Activated CD4-positive, alpha-beta T cell treated with anti-CD3 and anti-CD28 coated beads, Interleukin-2, amount 50 U/mL, for 48 hours (primary cell): ENCODE data around the gene PBRM1.

Experiments
- DNase-seq, 2 experiments: peaks; one replicate each; pipeline ENCODE4 v3.0.0-alpha.2; 2020

The PBRM1 gene

DNA sequence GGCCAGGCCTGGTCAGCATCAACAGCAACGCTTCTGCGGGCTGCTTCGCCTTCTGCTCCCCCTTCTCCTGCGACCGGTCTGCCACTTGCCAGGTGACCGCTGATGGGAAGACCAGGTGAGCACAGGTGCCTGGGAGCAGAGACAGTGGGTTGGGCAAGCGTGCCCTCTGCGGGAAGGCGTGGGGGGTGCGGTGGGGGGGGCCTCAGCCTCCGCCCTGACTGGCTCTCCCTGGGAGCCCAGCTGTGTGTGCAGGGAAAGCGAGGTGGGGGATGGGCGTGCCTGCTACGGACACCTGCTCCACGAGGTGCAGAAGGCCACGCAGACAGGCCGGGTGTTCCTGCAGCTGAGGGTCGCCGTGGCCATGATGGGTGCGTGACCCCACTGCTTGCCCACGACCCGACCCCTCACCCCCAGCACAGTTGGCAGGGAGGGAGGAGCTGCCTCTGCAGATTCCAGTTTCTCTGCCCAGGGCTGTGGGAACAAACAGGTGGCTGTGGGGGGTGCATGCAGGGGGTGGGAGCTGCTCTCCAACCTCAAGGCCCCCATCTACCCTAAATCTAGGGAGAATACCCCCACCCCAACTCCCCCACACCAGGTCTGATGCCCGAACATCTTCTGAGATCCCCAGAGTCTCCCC lies 181.8 kb downstream of the PBRM1 start:
- no peak for DNase-seq

DNA sequence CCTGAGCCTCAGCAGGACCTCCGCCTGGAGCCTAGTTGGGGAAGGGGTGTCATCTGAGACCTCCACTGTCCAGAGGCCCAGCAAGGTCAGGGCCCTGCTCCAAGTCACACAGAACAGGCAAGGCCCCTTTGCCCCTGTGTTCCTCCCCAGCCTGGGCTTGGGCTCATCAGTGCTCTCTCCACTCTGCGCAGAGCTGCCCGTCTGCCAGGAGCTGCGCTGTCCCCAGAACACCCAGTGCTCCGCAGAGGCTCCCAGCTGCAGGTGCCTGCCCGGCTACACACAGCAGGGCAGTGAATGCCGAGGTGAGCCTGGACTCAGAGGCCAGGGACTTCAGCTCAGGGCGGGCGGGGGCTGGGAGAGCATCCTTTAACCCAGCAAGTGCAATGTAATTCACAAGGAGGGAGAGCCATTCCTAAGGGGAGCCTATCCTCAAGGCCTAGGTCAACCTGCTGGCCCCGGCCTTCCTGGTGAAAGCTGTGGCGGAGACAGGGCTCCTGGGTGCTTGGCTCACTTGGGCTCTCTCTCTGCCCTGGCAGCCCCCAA lies 182.8 kb downstream of the PBRM1 start:
- no peak for DNase-seq

DNA sequence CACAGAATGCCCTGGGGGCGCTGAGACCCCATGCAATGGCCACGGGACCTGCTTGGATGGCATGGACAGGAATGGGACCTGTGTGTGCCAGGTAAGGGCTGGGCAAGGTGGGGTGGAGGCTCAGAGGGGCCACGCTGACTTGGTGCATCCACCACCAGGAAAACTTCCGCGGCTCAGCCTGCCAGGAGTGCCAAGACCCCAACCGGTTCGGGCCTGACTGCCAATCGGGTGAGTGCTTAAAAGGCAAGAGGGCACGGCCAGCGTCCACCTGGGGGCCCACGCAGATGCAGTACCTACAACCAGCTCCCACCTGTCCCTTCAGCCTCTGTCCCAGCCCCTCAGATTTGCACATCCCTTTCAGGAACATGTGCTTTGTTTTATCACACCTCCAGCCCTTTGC lies 183.7 kb downstream of the PBRM1 start:
- no peak for DNase-seq

DNA sequence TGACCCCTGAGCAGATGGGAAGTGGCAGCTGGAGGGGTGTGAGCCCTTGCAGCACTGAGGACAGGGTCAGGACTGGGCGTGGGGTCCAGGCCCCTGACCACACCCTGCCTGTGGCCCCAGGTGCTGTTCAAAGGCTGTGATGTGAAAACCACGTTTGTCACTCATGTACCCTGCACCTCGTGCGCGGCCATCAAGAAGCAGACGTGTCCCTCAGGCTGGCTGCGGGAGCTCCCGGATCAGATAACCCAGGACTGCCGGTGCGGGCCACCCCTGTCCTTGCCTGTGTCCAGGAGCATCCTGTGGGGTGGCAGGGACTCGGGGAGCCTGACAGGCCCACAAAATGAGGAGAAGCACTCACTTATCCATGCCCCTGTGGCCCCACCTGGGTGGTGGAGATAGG lies 184.7 kb downstream of the PBRM1 start:
- no peak for DNase-seq

DNA sequence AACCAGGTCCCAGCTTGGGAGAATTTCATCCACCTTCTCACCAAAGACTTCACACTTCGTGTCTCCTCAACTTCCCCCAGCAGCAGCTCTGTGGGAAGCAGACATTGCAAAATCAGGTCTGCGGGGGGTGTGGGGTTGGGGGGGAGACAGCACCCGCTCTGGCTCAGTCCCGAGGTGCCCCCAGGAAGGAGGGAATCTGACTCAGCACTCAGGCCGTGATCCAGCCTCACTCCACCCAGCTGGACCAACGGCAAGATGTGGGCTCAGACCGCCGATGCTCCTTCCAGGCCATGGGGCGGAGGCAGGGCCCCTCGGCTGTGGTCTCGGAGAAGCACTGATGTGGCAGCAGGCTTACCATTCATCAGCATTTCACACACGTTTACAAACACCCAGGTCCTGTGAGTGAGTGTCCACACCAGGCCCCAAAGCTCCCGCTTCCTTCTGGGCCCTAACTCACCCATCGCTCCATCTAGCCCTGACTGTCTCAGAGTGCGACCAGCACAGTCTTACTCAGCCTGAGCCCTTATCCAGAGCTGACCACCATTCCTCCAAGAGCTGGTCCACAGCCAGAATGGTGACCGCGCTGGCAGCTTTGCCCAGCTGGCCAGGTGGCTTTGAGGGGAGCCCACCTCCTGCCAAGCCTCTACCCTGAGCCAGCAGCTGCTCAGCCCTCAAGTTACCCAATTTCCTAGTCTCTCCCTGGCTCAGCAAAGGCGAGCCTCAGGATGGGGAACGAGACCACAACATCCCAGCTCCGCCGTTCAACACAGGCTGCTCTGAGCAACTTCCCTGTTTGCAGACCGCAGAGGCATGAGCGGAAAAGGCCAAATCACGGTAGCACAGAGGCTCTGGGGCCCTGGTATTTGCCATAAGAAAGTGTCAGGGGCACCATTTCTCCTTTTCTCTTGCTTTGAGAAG lies 187.3 kb downstream of the PBRM1 start:
- no peak for DNase-seq

DNA sequence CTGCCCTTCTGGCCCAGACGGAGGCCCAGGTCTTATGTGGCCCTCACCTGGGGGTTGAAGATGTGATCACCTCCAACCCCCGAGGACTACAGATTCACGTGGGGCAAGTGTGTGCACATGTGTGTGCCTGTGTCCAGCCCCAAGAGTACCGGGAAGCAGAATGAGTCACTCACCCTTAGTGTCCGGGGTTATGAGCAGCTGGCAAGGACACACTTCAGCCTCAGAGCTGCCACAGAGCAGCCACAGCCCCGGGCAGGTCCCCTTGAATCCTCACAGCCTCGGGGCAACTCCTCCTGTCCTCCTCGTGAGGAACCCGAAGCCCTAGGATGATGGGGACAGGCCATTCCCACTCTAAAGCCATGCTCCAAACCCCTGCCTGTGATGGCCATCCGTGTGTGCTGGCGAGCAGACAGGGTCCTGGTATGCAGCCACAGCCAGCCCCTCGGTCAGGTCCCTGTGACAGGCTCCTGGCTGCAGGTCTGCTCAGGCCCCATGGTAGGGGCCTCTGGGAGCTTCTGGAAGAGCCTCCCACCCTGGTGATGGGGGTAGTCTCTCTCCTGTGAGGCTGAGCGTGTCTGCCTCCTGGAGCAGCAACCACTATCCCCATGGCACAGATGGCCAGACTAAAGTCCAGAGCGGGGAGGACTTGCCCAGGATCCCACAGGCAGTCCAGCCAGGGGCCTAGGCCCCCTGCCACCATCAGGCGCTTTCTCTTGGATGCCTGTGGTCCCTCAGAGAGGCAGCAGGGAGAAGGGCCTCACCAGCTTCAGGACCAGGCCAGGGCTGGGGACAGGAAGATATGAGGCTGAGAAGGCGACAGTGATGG lies 189.7 kb downstream of the PBRM1 start:
- DNase-seq: no peak
